Right hindlimb (tissue), 1 donor: ENCODE measurements around the gene KCNAB2.
A peak's percentile ranks its signal among the peaks of the same experiment; 100 is the strongest.

Source experiments
- DNase-seq: peaks from one replicate; pipeline ENCODE4 v3.0.0-alpha.2; 2018

KCNAB2 gene

GRCh38 chr1:6099297-6099696 is 53.6 kb downstream of the KCNAB2 start:
- no peak for DNase-seq

DNA sequence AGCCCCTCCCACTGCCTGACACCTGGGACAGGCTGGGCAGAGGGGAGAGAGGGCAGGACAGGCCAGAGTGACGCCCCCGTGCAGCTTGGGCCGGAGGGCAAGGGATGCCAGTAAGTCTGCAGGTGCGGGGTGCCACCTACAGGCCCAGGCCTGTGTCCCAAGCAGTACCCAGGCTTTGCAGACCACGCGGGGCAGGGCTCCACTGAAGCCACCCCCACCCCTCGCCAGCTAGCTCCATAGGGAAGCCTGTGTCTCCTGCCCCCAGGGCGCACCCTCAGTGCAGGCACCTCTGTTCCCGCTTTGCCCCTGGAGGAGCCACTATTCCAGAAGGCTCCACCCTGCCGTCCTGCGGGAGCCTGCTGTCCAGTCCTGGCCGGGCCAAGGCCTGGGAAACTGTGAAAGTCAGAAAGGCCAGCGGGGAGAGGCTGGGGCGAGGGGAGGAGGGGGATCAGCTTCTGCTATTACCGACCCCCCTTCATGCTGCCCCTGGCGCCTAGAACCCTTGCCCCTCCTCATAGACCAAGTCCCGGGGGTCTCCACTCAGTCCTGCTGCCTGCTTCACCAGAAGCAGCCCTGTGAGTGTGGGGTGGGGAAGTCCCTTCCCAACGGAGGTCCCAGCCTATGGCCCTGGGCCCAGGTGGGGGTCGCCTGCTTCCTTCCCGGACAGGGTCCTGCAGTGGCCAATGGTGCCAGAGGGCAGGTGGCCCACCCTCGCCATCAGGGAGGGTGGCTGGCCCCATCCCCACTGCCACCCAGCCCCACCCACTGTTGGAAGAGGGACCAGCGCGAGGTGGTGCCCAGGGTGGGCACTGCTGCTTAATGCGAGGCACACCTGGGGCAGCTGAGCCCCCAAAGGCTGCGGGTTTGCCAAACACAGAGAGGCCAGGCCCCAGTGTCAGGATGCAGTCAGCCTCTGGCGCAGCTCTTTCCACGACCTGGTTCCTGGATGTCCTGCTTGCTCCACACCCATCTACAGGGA is 54.4 kb downstream of the KCNAB2 start:
- DNase-seq: peak; percentile 25

DNA sequence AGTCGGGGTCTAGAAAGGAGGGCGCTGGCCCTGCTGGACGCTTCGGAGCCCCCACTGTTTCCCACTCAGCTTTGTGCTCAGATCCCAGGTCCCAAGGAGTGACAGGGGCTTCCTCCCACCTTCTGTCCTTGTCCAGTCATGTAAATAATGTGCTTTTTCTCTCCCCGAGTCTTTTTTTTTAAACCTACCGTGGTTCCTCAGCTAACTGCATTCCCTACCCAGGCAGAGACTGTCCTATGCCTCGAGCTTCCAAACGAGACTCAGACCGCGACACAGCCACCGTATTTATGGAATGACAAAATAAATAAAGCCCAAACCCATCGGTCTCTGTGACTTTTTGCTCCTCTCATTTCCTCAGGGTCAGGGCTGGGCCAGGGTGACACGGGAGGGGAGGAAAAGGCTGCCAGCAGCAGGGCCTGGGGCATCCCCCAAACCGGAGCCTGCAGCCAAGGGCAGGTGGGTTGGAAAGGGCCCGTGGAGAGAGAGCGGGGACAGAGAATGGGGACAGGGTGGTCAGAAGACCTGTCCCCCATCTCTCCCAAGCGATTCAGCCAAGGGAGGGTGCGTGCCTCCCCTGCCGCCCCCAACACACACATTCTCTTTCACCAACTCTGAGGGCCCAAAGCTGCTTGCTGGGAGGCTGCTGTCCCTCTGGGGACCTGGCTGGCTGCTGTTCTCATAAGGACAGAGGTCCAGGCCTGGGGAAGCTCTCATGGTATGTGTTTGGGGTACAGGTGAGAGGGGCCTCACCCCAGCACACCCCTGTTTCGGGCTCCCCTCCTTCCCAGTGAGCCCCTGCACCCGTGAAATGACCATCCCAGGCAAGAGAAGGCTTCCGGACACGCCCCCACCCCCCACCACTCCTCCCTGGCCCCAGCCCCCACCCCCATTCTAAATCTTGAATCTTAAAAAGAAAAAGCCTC is 55.4 kb downstream of the KCNAB2 start:
- peak; percentile 14 for DNase-seq

- peak; percentile 11 for DNase-seq
Observed at GRCh38 chr1:6101826-6102531, 56.3 kb downstream of the KCNAB2 start.

- peak; percentile 8 for DNase-seq
Observed at GRCh38 chr1:6102532-6102845, 56.8 kb downstream of the KCNAB2 start.

- peak; percentile 25 for DNase-seq
Observed at GRCh38 chr1:6103111-6103853, 57.6 kb downstream of the KCNAB2 start.

GRCh38 chr1:6103854-6104530 is 58.3 kb downstream of the KCNAB2 start:
- no peak for DNase-seq

DNA sequence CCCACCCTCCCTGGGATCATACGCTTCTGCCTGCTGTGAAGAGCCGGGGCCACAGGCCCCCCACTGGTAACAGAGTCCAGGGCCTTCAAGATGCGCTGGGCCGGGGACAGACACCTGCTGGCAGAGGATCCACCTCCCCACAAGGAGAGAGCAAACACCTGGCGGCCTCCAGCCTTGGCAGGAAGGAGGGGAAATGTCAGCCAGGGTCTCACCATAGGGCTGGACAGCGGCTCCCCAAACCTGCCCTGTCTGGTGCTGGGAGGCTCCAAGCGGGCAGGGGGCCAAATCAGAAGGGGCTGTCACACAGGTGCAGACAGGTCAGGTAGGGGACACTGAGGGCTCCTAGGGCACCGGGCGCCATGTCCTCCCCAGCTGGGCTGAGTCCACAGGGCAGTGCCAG is 58.9 kb downstream of the KCNAB2 start:
- DNase-seq: peak; percentile 12

DNA sequence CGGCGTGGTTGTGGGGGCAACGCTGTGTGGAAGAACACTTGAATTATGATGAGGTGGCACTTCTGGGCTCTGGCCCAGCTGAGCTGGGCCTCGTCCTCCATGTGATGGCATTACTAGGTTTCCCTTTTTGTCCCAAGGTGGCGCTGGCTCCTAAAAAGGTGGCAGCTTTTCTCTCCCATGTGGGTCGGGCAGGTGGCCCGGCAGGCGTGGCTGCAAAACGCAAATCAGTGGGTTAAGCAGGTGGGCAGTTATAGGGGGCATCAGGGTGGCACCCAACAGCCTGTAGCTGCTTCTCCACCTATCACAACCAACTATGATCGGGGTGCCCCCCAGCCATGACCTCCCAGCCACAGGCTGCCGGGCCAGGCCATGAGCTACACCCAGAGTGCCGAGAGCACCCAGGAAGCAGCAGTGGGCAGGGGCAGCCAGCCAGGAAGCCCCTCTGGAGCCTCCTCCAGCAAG is 59.6 kb downstream of the KCNAB2 start:
- peak; percentile 7 for DNase-seq

DNA sequence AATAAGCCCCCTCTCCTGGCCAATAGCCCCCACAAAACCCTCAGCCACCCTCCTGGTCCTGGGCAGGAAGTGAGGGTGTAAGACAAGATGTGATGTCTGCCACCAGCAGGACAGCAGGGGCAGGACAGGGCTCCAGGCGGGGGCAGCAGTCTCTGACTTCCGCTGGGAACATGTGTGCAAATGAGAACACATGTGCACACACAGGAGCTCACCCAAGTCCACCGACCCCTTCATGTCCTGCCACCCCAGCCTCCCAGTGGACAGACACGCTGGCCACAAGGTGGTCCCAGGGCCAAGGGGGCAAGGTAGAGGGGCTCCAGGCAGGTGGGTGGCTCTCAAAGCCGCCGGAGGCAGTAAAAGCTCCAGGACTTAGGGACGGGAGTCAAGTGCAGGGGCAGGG is 60.1 kb downstream of the KCNAB2 start:
- peak; percentile 7 for DNase-seq

DNA sequence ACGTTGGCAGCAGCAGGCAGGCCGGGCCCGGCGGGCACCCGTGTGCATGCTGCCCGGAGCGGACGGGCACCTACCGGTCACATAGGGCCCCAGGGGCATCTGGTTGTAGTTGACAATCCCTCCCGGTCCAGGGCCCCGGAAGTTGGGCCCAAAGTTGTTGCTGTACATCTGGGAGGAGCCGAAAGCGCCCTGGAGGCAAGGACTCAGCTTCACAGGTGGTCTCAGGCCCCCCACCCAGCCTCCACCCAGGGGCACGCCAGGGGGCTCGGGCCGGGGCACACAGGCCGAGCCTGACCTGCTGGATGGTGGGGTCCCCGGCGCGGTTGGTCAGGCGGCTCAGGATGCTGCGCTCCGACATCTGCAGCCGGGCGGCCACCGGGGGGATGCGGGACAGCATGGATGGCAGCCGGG is 60.6 kb downstream of the KCNAB2 start:
- no peak for DNase-seq

GRCh38 chr1:6106977-6107376 is 61.3 kb downstream of the KCNAB2 start:
- DNase-seq: no peak

DNA sequence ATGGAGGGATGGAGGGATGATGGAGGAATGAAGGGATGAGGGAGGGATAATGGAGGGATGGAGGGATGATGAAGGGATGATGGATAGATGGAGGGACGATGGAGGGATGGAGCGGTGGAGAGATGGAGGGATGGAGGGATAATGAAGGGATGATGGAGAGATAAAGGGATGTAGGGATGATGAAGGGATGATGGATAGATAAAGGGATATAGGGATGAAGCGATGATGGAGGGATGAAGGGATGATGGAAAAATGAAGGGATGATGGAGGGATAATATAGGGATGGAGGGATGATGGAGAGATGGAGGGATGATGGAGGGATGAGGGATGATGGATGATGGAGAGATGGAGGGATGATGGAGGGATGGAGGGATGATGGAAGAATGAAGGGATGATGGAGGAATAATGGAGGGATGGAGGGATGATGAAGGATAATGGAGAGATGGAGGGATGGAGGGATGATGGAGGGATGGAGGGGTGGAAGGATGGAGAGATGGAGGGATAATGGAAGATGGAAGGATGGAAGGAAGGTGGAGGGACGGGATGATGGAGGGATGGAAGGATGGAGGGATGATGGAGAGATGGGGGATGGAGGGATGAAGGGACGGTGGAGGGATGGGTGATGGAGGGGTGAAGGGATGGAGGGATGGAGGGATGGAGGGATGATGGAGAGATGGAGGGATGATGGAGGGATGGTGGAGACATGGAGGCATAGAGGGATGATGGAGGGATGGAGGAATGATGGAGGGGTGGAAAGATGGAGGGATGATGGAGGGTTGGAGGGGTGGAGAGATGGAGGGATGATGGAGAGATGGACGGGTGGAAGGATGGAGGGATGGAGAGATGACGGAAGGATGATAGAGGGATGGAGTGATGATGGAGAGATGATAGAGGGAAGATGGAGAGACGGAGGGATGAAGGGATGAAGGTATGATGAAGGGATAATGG is 62.0 kb downstream of the KCNAB2 start:
- no peak for DNase-seq

- no peak for DNase-seq
Observed at GRCh38 chr1:6108476-6108875, 62.8 kb downstream of the KCNAB2 start.

DNA sequence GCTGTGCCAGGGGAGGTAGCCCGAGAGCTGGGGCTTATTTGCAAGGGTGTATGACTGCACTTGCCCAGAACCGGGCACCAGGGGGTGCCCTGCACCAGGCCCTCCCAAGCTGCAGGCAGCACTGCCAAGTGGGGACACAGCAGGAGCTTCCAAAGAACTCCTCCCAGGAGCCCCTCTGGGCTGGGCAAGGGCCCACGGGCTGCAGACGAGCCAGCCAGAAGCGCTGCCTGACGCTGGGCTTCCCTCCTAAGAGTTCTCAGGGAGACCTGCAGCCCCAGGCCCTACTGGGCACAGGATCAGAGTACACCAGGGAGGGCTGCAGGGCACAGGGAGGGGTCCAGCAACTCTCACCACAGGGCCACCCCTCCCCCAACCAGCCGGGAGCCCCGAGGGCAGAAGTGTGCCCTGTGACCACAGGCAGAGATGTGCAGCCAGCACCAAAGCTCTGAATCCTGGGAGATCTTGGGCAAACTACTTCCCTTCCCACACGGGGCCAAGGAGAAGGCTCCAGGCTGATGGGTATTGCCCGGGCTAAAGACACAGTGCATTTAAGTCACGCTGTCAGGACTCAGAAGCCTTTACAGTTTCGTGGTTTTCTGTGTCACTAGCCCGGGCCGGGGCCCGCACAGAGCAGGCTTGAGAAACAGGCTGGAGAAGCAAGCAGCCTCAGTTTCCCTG is 63.4 kb downstream of the KCNAB2 start:
- peak; percentile 16 for DNase-seq

GRCh38 chr1:6109688-6110087 is 64.0 kb downstream of the KCNAB2 start:
- DNase-seq: peak; percentile 6

- peak; percentile 7 for DNase-seq
Observed at GRCh38 chr1:6110326-6110725, 64.6 kb downstream of the KCNAB2 start.

- DNase-seq: peak; percentile 12
Observed at GRCh38 chr1:6111571-6111970, 65.9 kb downstream of the KCNAB2 start.

GRCh38 chr1:6111991-6112689 is 66.5 kb downstream of the KCNAB2 start:
- peak; percentile 11 for DNase-seq
